OCI-LY3 (cell line): ENCODE measurements around the gene NDUFS6.

Source experiments
- EZH2phosphoT487 ChIP-seq: fragments of 200-600 bp; shearing (Covaris generic); IDR thresholded peaks from 2 replicates; pipeline ENCODE4 v1.6.1; 2018; ENCODE audit warnings: antibody characterized with exemption, mixed run types, low read depth
- TF ChIP-seq, protein P1 (sequence below): fragments of 200-600, 300-600 bp; sonication (generic); IDR thresholded peaks from 2 replicates; pipeline ENCODE4 v1.5.1; 2014; ENCODE audit warnings: antibody characterized with exemption, low read length, low read depth

DNA sequence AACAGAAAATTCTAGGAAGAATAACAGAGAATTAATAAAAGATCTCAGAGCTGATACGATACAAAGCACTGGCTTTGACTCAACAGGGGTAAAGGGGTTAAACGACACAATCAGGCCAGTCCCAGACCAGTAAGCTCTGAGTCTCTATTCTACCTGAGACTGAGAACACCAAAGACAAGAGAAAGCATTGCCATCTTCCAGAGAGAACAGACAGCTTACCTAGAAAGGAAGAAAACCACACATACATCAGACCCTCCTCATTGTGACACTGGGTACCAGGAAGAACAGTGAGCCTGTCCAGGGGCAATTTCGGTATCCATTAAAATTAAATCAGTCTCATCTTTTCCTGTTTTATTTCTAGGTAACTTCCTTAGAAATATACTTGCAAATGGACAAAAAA, 42.6 kb upstream of the NDUFS6 start:
- TF ChIP-seq, protein P1, sequence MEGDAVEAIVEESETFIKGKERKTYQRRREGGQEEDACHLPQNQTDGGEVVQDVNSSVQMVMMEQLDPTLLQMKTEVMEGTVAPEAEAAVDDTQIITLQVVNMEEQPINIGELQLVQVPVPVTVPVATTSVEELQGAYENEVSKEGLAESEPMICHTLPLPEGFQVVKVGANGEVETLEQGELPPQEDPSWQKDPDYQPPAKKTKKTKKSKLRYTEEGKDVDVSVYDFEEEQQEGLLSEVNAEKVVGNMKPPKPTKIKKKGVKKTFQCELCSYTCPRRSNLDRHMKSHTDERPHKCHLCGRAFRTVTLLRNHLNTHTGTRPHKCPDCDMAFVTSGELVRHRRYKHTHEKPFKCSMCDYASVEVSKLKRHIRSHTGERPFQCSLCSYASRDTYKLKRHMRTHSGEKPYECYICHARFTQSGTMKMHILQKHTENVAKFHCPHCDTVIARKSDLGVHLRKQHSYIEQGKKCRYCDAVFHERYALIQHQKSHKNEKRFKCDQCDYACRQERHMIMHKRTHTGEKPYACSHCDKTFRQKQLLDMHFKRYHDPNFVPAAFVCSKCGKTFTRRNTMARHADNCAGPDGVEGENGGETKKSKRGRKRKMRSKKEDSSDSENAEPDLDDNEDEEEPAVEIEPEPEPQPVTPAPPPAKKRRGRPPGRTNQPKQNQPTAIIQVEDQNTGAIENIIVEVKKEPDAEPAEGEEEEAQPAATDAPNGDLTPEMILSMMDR = no peak
- no peak for TF ChIP-seq EZH2phosphoT487
